ENCODE measurements around the gene NCF1. TPM values are rescaled to one million over a fixed set of nuclear protein-coding genes. Genes with fewer than 3 reads are reported as not detected.
"Not testable (repeated sequence)": the region's sequence is repeated elsewhere in the genome, so short reads cannot be mapped to it uniquely, and the experiment has no call there.

The NCF1 gene
- total and polyA plus RNA-seq, 11 donors, result 0.76 to 23.5 (median 1.9) TPM

DNA sequence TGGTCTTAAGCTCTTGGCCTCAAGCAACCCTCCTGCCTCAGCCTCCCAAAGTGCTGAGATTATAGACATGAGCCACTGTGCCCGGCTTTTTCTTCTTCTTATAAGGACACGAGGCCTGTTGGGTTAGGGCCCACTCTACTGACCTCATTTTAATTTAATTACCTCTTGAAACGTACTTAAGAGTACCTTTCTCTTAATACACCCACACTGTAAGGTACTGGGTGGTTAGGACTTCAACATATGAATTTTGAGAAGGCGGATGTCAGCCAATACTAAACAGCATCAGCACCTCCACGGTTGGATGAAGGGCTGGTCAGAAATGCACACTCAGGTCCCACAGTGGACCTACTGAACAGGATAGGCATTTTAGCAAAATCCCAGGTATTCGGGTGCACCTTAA lies 7.9 kb downstream of the NCF1 start:
- not testable (repeated sequence) for H3K9me3 ChIP-seq

DNA sequence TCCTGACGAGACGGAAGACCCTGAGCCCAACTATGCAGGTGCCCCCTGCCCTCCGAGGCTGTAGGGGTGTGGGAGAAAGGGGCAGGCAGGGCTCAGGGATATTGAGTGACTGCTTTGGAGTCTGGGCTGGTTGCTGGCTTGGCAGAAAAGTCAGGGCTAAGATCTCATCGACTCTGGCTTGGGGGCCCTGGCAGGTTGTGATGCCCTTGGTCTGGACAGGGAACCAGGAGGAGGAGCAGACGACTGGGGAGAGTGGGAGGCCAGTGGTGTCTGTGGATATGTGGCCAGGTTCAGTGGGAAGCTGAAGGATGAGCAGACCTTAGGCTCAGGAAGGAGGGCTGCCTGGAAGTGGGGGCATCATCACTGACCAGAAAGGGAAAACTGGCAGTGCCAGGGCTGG lies 9.8 kb downstream of the NCF1 start:
- H3K4me1 ChIP-seq; H3K4me3 ChIP-seq; H3K9me3 ChIP-seq; ATAC-seq; H3K36me3 ChIP-seq; intact Hi-C loops (cut with DNase I); H3K27me3 ChIP-seq; H3K27ac ChIP-seq: not testable (repeated sequence)
- peak in 1 of 5 donors; percentile 31 for DNase-seq
- WGBS, 4 donors, result 71 to 88% (median 84%) methylated on average over 2 to 5 of the region's 5 CpGs; no CpG with 5 or more reads in 1 of the 4 donors

More for the DNA sequence above, 7.9 kb downstream of the NCF1 start:
- intact Hi-C loops (cut with DNase I); H3K27ac ChIP-seq; H3K27me3 ChIP-seq; H3K4me3 ChIP-seq; ATAC-seq; H3K4me1 ChIP-seq; DNase-seq; H3K36me3 ChIP-seq: not testable (repeated sequence)
- WGBS, 4 donors, result 92% methylated on average over 3 of the region's 6 CpGs; no CpG with 5 or more reads in 2 of the 4 donors

DNA sequence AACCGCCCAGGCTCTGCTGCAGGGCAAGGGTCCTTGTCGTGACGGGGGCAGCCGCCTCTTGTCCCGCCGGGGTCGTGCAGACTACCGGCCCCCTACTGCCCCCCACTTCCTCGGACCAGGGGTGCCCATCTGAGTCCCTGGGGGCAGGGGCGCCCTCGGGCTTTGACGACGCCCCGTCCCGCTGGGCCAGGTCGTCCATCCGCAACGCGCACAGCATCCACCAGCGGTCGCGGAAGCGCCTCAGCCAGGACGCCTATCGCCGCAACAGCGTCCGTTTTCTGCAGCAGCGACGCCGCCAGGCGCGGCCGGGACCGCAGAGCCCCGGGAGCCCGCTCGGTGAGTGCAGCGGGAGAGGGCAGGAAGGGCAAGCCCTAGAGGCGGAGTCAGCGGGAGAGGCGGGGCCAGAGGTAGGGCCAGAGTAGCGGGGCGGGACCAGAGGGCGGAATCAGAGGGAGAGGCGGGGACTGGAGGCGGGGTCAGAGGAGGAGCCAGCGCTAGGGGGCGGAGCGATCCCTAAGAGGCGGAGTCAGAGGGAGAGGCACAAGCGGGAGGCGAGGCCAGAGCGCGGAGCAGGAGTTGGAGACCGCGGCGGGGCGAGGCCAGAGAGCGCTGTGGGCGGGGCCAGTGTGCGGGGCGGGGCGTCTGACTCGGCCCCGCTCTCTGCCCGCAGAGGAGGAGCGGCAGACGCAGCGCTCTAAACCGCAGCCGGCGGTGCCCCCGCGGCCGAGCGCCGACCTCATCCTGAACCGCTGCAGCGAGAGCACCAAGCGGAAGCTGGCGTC lies 14.7 kb downstream of the NCF1 start:
- H3K36me3 ChIP-seq; H3K4me1 ChIP-seq; H3K27me3 ChIP-seq; intact Hi-C loops (cut with DNase I); H3K9me3 ChIP-seq: not testable (repeated sequence)
- ATAC-seq (peak; percentile 97 to 99 (median 98)), DNase-seq (peak; percentile 94 to 97 (median 96))
- peak overlapping the region in 10 of 12 donors; percentile 11 to 51 (median 44) for H3K4me3 ChIP-seq
- H3K27ac ChIP-seq, result peak overlapping the region in 1 of 12 donors; percentile 50
- TF ChIP-seq, protein P1, sequence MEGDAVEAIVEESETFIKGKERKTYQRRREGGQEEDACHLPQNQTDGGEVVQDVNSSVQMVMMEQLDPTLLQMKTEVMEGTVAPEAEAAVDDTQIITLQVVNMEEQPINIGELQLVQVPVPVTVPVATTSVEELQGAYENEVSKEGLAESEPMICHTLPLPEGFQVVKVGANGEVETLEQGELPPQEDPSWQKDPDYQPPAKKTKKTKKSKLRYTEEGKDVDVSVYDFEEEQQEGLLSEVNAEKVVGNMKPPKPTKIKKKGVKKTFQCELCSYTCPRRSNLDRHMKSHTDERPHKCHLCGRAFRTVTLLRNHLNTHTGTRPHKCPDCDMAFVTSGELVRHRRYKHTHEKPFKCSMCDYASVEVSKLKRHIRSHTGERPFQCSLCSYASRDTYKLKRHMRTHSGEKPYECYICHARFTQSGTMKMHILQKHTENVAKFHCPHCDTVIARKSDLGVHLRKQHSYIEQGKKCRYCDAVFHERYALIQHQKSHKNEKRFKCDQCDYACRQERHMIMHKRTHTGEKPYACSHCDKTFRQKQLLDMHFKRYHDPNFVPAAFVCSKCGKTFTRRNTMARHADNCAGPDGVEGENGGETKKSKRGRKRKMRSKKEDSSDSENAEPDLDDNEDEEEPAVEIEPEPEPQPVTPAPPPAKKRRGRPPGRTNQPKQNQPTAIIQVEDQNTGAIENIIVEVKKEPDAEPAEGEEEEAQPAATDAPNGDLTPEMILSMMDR (IDR thresholded peaks at IDR 0.05), result peak in 1 of 12 donors; percentile 12
- 0% methylated on average over 6 to 40 of the region's 82 CpGs; no CpG with 5 or more reads in 1 of the 4 donors for WGBS, 4 donors

DNA sequence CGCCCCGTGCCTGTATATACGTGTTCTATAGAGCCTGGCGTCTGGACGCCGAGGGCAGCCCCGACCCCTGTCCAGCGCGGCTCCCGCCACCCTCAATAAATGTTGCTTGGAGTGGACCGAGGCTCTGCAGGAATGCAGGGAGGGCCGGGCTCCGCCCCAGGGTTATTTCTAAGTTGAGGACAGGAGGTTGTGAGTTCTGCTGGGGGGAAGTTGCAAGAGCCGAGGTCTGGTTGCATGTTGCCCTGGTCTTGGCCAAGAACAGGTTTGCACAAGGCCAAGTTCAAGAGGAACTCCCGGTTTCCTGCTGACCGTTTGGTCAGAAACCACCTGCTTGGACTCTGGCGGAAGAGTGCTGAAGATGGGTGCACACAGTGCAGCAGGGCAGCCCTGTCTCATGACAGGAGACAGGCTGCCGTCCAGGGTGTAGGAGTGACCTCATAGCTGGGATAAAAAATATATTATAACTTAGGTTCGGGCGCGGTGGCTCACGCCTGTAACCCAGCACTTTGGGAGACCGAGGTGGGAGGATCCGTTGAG lies 15.5 kb downstream of the NCF1 start:
- H3K27ac ChIP-seq; H3K4me1 ChIP-seq; H3K36me3 ChIP-seq; DNase-seq; H3K9me3 ChIP-seq; H3K27me3 ChIP-seq; intact Hi-C loops (cut with DNase I); H3K4me3 ChIP-seq: not testable (repeated sequence)
- peak in 2 of 4 donors; percentile 1 to 10 for ATAC-seq
- 11% methylated on average over 3 of the region's 24 CpGs; no CpG with 5 or more reads in 2 of the 4 donors for WGBS, 4 donors

DNA sequence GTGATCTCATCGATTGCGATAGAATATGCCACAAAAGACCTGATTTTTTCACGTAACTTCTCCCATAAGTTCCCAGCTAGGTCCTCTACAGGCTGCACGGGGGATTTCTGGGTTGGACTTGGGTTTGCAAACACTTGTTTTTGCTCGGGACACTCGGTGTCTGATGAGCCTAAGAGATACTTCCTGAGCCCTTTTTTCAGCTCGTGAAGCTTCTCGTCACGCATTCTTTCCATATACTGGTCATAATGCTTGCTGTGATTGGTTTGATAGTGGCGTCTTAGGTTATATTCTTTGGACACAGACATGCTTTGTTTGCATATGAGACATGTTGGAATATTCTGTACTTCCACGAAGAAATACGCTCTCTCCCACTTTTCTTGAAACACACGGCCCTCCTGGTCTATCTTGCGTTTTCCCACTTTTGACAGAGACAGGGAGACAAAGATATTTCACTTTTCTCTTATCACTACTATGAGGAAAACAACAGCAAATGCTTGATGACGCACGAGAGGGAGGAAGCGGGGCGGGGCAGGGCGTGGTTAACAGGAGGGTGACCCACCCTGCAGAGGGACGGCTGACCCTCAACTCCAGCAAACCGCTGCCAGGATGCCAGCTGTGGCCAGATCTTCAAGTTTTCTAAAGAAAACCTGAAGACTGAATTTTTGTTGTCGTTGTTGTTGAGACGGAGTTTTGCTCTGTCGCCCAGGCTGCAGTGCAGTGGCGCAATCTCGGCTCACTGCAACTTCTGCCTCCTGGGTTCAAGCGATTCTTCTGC lies 24.2 kb downstream of the NCF1 start:
- H3K36me3 ChIP-seq; H3K9me3 ChIP-seq; H3K4me1 ChIP-seq; DNase-seq; H3K27me3 ChIP-seq; H3K4me3 ChIP-seq; ATAC-seq; H3K27ac ChIP-seq; intact Hi-C loops (cut with DNase I): not testable (repeated sequence)
- 94% methylated on average over 13 to 14 of the region's 27 CpGs; no CpG with 5 or more reads in 2 of the 4 donors for WGBS, 4 donors

DNA sequence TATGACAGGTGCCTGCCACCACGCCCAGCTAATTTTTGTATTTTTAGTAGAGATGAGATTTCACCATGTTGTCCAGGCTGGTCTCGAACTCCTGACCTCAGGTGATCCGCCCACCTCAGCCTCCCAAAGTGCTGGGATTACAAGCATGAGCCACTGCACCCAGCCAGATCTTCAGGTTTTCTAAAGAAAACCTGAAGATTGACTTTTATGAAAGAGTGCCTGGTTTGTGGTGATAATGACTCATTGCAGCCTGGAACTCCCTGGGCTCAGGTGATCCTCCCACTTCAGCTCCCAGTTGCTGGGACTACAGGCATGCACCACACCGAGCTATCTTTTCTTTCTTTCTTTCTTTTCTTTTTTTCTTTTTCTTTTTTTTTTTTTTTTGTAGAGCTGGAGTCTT lies 24.8 kb downstream of the NCF1 start:
- H3K27me3 ChIP-seq; ATAC-seq; H3K36me3 ChIP-seq; H3K27ac ChIP-seq; H3K9me3 ChIP-seq; DNase-seq; H3K4me3 ChIP-seq; intact Hi-C loops (cut with DNase I); H3K4me1 ChIP-seq: not testable (repeated sequence)
- WGBS, 4 donors, result 86 to 100% (median 95%) methylated on average over 1 of the region's 4 CpGs

DNA sequence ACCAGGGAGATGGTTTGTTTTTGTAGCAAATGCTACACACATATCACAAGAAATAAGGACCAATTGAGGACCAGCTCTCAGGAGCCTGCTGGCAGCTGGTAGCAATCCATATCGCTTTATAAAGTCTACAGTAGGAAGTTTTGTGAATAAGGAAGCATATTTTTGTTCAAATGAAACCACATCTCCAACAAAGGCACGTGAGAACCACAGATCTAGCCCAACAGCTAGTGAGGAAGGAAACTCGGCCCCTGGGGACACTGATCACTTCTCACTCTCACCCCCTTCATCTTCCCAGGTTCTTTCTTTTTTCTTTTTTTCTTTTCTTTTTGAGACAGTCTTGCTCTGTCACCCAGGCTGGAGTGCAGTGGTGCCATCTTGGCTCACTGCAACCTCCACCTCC lies 42.1 kb downstream of the NCF1 start:
- H3K27me3 ChIP-seq; DNase-seq; intact Hi-C loops (cut with DNase I); ATAC-seq; H3K4me1 ChIP-seq; H3K4me3 ChIP-seq; H3K27ac ChIP-seq; H3K36me3 ChIP-seq; H3K9me3 ChIP-seq: not testable (repeated sequence)
- WGBS, 4 donors, result no CpG with 5 or more reads among the region's 3 CpGs

DNA sequence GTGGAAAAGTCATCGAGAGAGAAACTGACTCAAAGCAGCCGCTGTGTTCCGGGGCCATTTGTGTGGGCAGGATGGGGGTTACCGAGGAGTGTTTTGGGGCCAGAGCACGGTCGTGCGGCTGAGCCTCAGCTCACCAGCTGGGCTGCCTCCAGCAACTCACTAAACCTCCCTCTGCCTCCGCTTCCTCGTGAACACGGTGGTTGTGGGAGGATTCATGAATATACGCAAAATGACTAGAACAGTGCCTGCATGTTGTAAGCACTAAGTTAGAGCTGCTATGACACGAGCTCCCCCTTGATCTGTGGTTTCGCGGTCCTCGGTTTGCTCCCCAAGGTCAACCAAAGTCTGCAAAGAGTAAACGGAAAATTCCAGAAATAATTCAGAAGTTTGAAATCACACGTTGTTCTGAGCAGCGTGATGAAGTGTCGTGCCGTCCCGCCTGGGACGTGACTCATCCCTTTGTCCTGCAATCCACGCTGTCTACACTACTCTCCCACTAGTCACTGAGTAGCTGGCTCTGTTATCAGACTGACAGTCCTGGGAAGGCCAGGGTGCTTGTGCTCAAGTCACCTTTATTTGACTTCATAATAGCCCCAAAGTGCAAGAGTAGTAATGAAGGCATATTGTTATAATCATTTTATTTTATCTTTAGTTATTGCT lies 46.5 kb downstream of the NCF1 start:
- DNase-seq; H3K27ac ChIP-seq; H3K36me3 ChIP-seq; H3K9me3 ChIP-seq; H3K27me3 ChIP-seq; H3K4me1 ChIP-seq; H3K4me3 ChIP-seq; intact Hi-C loops (cut with DNase I): not testable (repeated sequence)
- peak; percentile 55 to 95 (median 92) for ATAC-seq
- no CpG with 5 or more reads among the region's 23 CpGs for WGBS, 4 donors

DNA sequence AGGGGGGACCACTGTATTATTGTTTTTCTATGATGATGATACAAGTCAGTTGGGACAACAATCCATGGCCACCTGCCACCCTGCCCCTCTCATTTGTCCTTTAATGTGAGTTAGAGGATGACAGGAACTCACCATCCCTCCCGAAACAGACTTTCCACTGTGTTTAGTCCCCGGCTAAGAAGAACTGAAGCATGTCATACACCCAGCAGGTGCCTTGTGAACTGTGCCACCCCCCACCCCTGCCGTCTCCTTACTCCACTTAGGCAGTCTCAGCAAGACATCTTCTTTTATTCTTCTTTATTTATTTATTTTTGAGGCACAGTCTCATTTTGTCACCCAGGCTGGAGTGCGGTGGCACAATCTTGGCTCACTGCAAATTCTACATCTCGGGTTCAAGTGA lies 47.4 kb downstream of the NCF1 start:
- H3K9me3 ChIP-seq; H3K27me3 ChIP-seq; H3K4me3 ChIP-seq; H3K36me3 ChIP-seq; H3K4me1 ChIP-seq; intact Hi-C loops (cut with DNase I); ATAC-seq; DNase-seq; H3K27ac ChIP-seq: not testable (repeated sequence)
- WGBS, 4 donors, result no CpG with 5 or more reads among the region's 5 CpGs
